DND-41 (cell line): Measurements from ENCODE around the gene THBS3.
"Not testable (repeated sequence)": the region's sequence is repeated elsewhere in the genome, so short reads cannot be mapped to it uniquely, and the experiment has no call there.

Experiments
- CTCF ChIP-seq: IDR thresholded peaks from 2 replicates; pipeline ENCODE4 v1.5.1; 2012; ENCODE audit warnings: borderline replicate concordance, low read length, moderate library complexity, mild to moderate bottlenecking; ENCODE audit not compliant: poor library complexity, severe bottlenecking; ENCODE audit errors: extremely low read depth
- EZH2 ChIP-seq: IDR thresholded peaks from 3 replicates; pipeline ENCODE4 v1.6.1; 2012; ENCODE audit warnings: borderline replicate concordance, low read depth, mild to moderate bottlenecking, moderate library complexity, low read length, inconsistent platforms; ENCODE audit not compliant: severe bottlenecking

GRCh38 chr1:155212051-155212440, 4.3 kb upstream of the THBS3 start:
- TF ChIP-seq CTCF, EZH2: not testable (repeated sequence)
